Panc1 (cell line): ENCODE results near the gene CORO7.

Source experiments
- POLR2AphosphoS5 ChIP-seq: IDR thresholded peaks from 2 replicates; pipeline ENCODE4 v1.6.1; 2012; ENCODE audit warnings: mild to moderate bottlenecking, low read depth, low read length, moderate library complexity
- TF ChIP-seq, protein P1 (sequence below): fragments of 450-650 bp; IDR thresholded peaks from 2 replicates; pipeline ENCODE4 v1.5.1; 2017; ENCODE audit warnings: mild to moderate bottlenecking

DNA sequence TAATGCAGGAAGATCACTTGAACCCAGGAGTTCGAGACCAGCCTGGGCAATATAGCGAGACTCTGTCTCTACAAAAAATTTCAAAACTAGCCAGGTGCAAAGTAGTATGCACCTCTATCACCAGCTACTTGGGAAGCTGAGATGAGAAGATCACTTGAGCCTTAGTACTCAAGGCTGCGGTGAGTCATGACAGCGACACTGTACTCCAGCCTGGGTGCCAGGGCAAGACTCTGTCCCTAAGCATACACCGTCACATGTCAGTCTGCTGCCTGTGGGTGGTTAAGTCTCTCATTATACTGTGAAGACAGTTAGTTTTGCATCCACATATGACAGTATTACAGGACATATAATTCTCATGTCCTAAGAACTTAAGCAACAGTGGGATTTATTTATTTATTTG is 36.3 kb upstream of the CORO7 start:
- TF ChIP-seq, protein P1, sequence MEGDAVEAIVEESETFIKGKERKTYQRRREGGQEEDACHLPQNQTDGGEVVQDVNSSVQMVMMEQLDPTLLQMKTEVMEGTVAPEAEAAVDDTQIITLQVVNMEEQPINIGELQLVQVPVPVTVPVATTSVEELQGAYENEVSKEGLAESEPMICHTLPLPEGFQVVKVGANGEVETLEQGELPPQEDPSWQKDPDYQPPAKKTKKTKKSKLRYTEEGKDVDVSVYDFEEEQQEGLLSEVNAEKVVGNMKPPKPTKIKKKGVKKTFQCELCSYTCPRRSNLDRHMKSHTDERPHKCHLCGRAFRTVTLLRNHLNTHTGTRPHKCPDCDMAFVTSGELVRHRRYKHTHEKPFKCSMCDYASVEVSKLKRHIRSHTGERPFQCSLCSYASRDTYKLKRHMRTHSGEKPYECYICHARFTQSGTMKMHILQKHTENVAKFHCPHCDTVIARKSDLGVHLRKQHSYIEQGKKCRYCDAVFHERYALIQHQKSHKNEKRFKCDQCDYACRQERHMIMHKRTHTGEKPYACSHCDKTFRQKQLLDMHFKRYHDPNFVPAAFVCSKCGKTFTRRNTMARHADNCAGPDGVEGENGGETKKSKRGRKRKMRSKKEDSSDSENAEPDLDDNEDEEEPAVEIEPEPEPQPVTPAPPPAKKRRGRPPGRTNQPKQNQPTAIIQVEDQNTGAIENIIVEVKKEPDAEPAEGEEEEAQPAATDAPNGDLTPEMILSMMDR, result no peak
- TF ChIP-seq POLR2AphosphoS5, result no peak
